GM13976 (cell line): ENCODE data around the gene CCL20.
A peak's percentile ranks its signal among the peaks of the same experiment; 100 is the strongest.

Experiments
- DNase-seq: peaks from one replicate; pipeline ENCODE4 v3.0.0; 2012; ENCODE audit warnings: low spot score
- in situ Hi-C: fragments of 300-500 bp; cut with MboI; formaldehyde crosslinking; loops from one replicate; pipeline ENCODE4 v1.12.0; 2022; ENCODE audit warnings: low sequenced_read_pairs, mixed read lengths, inconsistent platforms; ENCODE audit not compliant: unreplicated experiment
- TF ChIP-seq, protein P1 (sequence below): IDR thresholded peaks from 2 replicates; pipeline ENCODE4 v1.5.1; 2012; ENCODE audit warnings: borderline replicate concordance, mild to moderate bottlenecking; ENCODE audit not compliant: insufficient read depth; ENCODE audit errors: extremely low read depth, missing control alignments, control extremely low read depth

Gene CCL20

GRCh38 chr2:227774011-227774624 lies 39.5 kb upstream of the CCL20 start:
- in situ Hi-C loops: loop anchor here (10.0 to 25.0 kb wide), 2 partner anchors 81 to 637 kb away; no protein-coding TSS in a partner anchor
- TF ChIP-seq, protein P1, sequence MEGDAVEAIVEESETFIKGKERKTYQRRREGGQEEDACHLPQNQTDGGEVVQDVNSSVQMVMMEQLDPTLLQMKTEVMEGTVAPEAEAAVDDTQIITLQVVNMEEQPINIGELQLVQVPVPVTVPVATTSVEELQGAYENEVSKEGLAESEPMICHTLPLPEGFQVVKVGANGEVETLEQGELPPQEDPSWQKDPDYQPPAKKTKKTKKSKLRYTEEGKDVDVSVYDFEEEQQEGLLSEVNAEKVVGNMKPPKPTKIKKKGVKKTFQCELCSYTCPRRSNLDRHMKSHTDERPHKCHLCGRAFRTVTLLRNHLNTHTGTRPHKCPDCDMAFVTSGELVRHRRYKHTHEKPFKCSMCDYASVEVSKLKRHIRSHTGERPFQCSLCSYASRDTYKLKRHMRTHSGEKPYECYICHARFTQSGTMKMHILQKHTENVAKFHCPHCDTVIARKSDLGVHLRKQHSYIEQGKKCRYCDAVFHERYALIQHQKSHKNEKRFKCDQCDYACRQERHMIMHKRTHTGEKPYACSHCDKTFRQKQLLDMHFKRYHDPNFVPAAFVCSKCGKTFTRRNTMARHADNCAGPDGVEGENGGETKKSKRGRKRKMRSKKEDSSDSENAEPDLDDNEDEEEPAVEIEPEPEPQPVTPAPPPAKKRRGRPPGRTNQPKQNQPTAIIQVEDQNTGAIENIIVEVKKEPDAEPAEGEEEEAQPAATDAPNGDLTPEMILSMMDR: peak; percentile 17
- DNase-seq: peak; percentile 51

- DNase-seq: no peak
- TF ChIP-seq, protein P1: no peak
- in situ Hi-C loops: loop anchor here (10.0 to 25.0 kb wide), 2 partner anchors 80 to 638 kb away; no protein-coding TSS in a partner anchor
Observed at GRCh38 chr2:227774895-227775842, 38.5 kb upstream of the CCL20 start.

- TF ChIP-seq, protein P1: no peak
- no peak for DNase-seq
- in situ Hi-C loops: no loop called here
Observed at GRCh38 chr2:227780981-227781615, 32.5 kb upstream of the CCL20 start.

GRCh38 chr2:227781841-227782240 lies 31.8 kb upstream of the CCL20 start:
- in situ Hi-C loops: no loop called here

DNA sequence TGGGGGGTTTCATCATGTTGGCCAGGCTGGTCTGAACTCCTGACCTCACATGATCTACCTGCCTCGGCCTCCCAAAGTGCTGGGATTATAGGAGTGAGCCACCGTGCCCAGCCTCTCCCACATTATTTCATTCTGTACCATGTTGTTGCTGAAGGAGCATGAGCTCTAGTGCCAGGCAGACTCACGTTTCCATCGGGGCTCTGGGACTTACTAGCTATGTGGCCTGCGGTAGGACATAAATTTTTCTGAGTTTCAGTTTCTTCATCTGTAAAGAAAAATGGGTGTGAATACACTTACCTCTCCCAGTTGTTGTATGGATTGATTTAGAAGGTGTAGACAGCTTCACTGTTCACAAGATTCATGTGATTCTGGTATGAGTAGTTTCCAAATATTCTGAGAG lies 30.8 kb upstream of the CCL20 start:
- in situ Hi-C loops: no loop called here
- TF ChIP-seq, protein P1: no peak
- no peak for DNase-seq

More at GRCh38 chr2:227781841-227782240, 31.8 kb upstream of the CCL20 start:
- no peak for DNase-seq
- TF ChIP-seq, protein P1: no peak
